ENCODE data around the gene RBMS3.

RBMS3 gene

GRCh38 chr3:29695643-29696198 is 414.9 kb downstream of the RBMS3 start:
- DNase-seq, result no peak

GRCh38 chr3:29696311-29696710 is 415.4 kb downstream of the RBMS3 start:
- DNase-seq, result no peak

GRCh38 chr3:29697989-29698388 is 417.1 kb downstream of the RBMS3 start:
- DNase-seq, result no peak

- no peak for DNase-seq
Observed at GRCh38 chr3:29700256-29700655, 419.4 kb downstream of the RBMS3 start.

- no peak for DNase-seq
Observed at GRCh38 chr3:29701326-29701983, 420.6 kb downstream of the RBMS3 start.

- no peak for DNase-seq
Observed at GRCh38 chr3:29705906-29706844, 425.3 kb downstream of the RBMS3 start.

- no peak for DNase-seq
Observed at GRCh38 chr3:29708884-29709283, 428.0 kb downstream of the RBMS3 start.

GRCh38 chr3:29711255-29711771 is 430.4 kb downstream of the RBMS3 start:
- no peak for DNase-seq

GRCh38 chr3:29716213-29716612 is 435.3 kb downstream of the RBMS3 start:
- DNase-seq, result no peak

- no peak for DNase-seq
Observed at GRCh38 chr3:29718661-29719065, 437.8 kb downstream of the RBMS3 start.

GRCh38 chr3:29720665-29721064 is 439.8 kb downstream of the RBMS3 start:
- DNase-seq, result no peak

- no peak for DNase-seq
Observed at GRCh38 chr3:29721789-29722188, 440.9 kb downstream of the RBMS3 start.

- no peak for DNase-seq
Observed at GRCh38 chr3:29731050-29731449, 450.2 kb downstream of the RBMS3 start.

- no peak for DNase-seq
Observed at GRCh38 chr3:29741231-29741630, 460.4 kb downstream of the RBMS3 start.

- DNase-seq, result no peak
Observed at GRCh38 chr3:29745232-29745870, 464.5 kb downstream of the RBMS3 start.

- DNase-seq, result no peak
Observed at GRCh38 chr3:29746163-29746760, 465.4 kb downstream of the RBMS3 start.

- no peak for DNase-seq
Observed at GRCh38 chr3:29747991-29748390, 467.1 kb downstream of the RBMS3 start.

- no peak for DNase-seq
Observed at GRCh38 chr3:29751647-29752314, 470.9 kb downstream of the RBMS3 start.

- DNase-seq, result no peak
Observed at GRCh38 chr3:29754346-29754745, 473.5 kb downstream of the RBMS3 start.

- no peak for DNase-seq
Observed at GRCh38 chr3:29755416-29755815, 474.5 kb downstream of the RBMS3 start.

GRCh38 chr3:29757054-29757777 is 476.3 kb downstream of the RBMS3 start:
- DNase-seq, result no peak

- no peak for DNase-seq
Observed at GRCh38 chr3:29758108-29758433, 477.2 kb downstream of the RBMS3 start.

All from GOT3 (cell line).